HG03196 (cell line): ENCODE results near the gene TNFRSF14.
A peak's percentile ranks its signal among the peaks of the same experiment; 100 is the strongest.

Source experiments
- ATAC-seq: cut with Tn5 transposase; IDR thresholded peaks from one replicate; pipeline ENCODE4 v1.9.1; 2021; ENCODE audit not compliant: unreplicated experiment

Gene TNFRSF14

DNA sequence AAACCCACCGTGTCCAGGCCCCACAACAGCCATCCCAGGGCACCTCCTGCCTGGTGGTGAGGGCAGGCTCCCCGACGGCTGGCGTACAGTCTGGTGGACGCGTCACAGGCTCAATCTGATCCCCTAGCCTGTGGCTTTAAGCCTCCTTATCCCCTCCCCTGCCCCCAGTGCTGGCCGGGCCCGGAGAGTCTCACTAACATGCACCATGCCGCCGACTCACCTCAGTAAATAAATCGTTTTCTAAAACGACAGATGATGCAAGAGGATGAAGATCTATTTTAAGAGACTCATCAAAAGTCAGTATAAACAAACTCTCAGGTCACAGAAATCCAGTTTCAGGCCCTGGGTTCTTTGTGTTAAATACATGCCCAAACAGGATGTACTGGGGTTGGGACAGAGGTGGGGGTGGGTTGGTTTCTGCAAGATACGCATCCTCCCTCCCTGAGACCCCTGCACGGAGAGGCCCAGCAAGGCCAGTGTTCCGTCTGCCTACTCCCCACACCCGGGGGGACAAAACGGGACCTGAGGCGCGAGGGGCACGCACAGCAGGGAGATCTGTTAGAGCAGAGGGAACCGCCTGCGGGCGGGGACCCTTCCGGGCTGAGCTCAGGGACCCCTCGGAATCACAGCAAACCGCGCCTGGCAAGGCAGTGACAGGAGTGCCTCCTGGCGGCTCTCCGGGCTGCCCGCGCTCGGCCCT is 32.8 kb upstream of the TNFRSF14 start:
- ATAC-seq: no peak

DNA sequence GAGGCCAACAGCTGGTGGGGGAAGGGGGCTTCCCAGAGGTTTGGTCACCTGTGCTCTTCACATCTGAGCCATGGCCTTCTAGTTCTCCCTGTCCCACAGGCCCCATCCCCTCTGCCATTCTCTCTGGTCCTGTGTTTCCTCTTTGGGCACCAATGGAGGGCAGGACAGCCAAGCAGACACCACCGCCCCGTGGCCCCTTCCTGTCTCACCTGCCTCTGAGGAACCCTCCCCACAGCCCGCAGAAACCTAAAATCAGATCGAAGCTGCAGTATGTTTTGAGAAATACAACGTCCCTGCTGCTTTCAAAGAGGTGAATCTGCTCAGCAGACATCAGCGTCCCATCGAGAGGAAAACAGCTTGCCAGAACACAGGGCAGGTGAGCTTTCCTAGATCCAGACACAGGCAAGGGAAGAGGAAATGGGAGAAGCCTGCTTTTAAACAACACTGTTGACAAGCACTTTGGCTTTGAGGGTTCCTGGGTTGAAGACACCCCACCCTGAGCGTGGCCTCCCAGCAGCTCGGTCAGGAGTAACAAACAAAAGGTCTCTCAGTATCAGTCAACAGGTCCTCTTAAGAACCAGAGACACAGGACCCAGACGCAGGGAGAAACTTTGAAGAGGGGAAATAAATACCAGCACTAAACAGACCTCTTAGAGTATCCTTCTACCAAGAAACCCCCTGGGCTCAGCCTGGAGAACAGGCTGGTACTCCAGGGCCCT is 32.1 kb upstream of the TNFRSF14 start:
- ATAC-seq: no peak

DNA sequence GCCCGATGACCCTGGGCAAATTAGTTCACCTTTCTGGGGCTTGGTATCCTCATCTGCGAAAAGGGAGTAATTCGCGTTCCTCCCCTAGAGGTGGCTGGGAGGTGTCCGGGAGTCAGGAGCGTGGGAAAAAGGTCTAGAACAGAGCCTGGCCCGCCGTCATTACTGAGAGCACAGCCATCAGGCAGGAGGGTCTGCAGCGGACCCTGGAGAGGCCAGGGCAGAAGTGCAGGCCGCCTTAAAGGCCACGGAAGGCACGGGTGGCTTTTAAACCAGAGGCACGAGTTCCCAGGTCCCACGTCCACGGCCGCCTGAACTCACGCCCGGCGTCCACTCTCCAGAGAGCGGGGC is 30.6 kb upstream of the TNFRSF14 start:
- ATAC-seq: no peak

DNA sequence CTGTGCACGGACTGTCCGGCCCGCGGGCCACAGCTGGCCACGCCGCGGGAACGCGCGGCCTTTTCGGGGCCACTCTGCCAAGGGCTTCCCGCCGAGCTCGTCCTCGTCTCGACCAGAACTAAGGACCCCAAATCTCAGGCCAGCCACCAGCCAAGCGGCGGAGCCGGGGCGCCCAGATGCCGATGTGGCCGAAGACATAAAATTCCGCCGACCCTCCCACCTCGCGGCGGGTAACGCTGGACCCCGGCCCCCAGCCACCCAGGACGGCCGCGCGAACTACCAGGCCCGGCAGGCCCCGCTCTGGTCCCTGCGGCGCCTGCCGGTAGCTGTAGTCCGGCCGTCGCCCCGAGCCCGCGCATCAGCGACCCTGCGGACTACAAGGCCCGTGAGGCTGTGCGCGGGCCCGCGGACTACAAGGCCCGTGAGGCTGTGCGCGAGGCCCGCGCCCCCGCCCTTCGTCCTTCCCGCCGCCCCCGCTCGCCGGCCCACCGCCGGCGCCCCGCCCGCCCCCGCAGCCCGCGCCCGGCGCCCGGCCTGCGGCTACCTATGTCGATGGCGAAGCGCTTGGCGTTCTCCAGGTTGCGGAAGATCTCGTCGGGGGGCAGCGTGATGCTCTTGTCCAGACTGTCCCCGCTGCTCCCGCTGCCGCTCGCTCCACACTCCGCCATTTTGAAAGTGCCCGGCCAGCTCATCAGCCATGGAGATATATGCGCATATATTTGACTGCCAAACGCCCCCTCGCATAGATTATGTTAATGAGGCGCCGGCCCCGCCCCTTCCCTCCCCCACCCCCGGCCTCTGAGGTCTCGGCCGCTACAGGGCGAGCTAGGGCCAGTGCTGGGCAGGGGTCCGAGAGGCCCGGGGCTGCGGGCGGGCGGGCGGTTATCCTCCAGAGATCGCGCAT is 30.0 kb upstream of the TNFRSF14 start, which contains the start of gene PANK4:
Gene PANK4, minus strand, starts transcription at position 677 of the 904 bp plus-strand sequence. Its CDS starts 9 bp downstream, at position 668.
- peak; percentile 80 for ATAC-seq

DNA sequence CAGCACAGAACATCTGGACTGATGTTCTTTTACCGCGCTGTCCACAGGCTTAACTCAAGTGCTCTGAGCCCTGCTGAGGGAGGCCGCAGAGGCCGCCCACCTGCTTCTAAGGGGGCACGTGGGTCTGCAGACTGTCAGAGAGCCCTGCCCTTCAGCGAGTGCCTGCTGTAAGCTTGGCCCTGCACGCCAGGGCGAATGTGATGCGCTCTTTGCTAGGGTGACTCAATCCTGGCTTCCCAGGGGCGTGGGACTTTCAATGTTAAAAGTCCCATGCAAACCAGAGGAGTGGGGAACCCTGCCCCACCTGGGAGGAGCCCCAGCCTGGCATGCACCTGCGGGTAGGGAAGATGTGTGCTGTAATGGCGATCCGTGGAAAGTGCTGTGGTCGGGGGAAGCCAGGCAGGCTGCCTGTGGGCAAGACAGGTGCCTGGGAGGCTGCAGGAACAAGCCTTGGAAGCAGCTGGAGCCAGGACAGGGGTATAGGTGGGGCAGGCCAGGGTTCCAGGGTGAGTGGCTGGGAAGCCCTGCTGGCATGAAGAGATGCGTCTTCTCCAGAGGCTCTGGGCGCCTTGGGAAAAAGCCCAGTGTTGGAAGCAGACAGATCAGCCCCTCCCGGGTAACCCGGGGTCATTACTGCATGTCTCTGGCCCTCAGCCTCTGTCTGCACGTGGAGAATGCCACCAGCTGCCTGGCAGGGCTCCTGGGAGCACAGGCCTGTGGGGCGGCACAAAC is 29.2 kb upstream of the TNFRSF14 start:
- peak; percentile 27 for ATAC-seq

DNA sequence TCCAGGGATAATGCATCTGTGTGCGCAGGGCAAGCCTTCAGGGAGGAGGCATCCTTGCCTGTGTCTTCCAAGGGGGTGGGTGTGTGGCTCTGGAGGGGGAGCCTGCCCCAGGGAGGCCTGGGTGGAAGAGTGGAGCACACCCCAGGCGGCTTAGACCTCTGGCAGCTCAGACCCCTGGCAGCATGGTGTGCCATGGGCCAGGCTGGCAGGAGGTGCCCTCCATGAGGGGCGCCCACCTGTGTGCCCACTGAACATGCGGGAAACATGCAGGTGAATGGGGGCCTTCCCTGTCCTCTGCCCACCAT is 28.7 kb upstream of the TNFRSF14 start:
- ATAC-seq: no peak

DNA sequence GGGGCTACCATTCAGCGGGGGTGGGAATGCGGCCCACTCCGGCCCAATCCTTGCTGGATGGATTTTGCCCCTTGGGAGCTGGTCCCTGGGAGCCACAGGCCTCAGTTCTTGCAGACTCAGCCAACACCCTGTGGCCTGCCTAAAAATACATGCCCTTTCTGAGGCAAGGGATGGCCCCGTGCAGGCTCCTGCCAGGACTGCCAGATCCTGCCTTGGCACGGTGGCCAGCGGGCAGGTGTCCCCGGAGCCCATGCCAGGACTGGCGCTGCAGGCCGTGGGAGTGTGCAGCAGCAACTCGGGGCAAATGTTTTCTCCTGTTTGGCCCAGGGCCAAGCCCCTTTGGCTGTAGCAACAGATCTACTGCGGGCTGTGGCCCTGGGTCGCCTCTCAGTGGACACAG is 28.2 kb upstream of the TNFRSF14 start:
- ATAC-seq: no peak

DNA sequence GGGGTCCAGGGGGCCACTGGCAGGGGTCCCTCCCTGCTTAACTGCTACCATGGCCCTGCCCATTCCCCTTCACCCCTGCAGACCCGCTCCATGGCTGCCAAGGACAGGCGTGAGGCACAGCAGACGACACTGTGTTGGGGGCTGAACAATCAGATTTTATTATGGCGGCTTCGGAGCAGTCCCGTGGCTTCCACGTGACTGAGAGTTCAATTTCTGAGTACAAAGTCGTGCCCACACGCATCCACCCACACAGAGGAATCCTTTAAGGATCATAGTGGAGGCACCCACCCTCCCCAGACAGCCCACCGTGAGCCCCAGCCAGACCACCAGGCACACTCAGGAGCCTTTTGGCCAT is 27.6 kb upstream of the TNFRSF14 start:
- no peak for ATAC-seq

DNA sequence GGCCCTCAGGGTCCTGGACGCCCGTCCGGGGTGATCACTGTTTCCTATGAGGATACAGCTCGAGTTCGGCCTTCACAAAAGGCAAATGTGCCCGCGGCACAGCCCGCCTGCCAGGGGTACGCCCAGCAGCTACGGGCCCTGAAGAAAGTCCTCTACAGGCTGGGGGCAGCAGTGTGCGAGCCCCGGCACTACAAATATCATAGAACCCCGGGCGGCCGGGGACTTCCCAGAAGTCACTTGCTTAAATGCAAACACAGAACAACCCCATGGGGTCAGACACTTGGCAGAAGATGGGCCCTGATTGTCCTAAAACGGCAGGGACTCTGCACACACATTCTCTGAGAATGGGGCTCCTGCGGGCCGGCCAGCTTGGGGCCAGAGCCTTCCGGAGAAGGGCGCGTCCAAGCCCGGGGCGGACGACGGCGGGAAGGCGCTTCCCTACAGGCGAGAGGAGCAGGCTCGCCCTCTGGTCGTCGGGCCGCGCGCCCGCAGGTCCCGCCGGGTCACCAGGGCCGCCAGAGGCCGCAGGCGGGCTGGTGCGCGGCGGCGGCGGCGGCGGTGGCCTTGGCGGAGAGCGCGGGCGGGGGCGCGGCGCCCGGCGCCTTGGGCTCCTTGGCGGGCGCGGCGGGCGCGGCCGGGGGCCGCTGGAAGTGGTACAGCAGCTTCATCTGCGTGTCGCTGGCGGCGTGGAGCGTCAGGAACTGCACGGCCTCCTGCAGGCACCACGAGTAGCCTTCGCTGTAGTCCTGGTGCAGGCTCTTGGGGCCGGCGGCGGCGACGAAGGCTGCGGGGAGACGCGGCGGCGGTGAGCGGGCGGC is 27.0 kb upstream of the TNFRSF14 start:
- ATAC-seq: no peak

DNA sequence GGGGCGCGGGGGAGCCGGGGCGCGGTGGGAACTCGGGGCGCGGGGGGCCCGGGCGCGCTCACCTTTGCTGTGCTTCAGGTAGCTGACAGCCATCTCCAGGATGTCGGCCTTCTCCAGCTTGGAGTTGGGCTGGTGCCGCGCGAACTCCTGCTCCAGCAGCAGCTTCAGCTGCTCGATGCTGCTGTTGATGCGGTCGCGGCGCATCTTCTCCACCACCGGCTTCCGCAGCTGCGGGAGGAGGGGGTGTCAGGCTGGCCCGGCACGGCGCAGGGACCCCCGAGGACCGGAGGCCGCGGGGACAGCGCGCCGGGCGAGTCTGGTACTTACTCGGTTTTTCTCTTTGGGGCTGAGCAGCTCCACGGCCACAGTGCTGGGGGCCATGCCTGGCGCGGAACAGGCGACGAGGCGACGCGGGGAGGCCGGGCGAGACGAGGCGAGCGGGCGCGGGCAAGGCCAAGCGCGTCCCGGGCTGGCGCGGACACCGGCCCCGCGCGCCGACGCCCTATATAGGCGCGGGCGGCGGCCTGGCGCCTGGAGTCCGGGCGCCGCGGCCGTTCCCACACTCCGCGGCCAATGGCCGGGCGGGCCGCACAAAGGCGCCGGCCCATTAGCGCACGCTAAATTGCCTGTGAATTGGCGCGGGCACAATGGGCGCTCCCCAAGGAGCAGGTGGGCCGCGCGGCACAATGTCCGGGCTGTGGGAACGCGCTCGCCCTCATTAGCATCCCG is 26.2 kb upstream of the TNFRSF14 start, which contains the start of gene HES5:
Gene HES5, minus strand, starts transcription at position 480 of the 729 bp plus-strand sequence. Its CDS starts 99 bp downstream, at position 381.
- ATAC-seq: no peak

DNA sequence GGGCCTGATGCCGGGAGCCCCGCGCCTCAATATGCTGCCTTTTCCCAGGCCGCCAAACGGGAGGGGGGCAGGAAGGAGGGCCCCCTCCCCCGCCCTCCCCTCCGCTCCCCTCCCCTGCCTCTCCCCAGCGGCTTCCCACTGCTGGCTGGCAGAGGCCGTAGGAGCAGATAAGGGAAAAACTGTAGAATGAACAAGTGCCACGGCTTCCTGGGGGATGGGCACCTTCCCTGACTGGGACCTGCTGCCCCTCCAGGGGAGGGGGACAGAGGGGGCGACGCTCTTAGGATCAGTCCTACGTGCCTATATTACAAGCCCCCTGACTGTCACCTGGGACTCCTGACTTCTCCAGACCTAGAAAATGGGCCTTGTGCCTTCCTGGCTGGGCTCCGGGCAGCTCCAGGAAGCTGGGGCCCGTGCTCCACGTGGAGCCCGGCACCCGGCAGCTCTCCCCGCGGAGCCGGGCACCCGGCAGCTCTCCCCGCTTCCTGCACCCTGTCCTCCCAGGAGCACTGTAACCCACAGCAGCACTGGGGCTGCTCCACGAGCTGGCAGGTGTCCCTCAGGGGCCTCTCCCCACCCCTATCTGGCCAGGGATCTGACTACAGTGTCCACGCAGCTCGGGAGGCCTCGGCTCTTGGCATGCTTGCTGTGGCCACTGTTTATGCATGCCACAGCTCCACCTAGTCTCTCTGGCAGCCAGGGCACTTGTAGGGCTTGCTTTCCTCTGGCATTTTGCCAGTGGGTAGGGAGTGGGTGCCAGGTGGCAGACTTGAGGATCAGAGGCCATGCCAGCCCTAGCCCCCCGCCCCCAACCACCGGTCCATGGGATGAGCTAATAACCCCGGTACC is 25.4 kb upstream of the TNFRSF14 start:
- no peak for ATAC-seq

DNA sequence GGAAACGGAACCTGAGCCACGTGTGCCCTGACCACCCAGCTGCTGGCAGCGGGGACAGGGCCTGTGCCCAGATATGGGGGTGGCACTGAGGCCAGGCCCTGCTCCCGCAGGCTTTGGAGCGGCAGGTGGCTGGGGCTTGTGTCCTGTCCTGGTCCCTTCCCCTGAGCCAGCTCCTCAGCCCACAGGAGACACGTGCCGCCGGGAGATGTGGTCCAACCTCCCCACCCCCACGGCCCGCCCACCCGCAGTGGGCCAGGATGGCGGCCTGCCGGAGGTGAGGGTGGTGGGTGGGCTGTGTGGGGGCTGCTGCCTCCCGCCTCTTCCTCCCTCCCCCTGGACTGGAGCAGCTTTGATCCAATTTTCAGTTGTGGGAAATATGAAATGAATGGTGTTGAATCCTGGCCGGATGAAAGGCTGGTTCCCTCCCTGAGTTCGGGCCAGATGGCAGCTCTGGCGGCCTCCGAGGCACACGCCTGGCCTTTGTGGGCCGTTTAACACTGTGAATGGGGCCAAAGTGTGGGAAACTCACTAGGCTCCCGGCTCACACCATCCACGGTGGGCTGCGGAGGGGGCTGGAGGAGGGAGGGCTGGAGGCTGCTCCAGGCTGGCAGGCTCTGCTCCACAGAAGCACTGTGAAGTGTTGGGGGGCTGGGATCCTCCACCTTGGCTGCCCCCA is 23.5 kb upstream of the TNFRSF14 start:
- ATAC-seq: no peak

DNA sequence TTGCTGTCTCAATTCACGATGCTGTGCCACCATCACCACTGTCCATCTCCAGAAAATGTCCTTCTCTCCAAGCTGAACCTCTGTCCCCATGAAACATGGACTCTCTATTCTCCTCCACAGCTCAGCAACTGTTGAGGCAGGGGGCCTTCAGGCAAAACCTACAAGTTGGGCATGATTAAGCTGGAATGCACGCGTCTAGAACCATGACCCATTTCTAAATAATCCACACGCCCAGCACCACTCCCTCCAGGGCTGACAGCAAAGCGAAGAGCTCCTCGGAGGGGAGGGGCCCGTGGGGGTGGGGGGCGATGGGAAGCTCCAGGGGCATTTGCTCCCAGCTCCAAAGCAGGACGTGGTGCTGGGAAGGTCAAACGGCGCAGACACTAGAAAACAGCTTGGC is 22.8 kb upstream of the TNFRSF14 start:
- no peak for ATAC-seq

DNA sequence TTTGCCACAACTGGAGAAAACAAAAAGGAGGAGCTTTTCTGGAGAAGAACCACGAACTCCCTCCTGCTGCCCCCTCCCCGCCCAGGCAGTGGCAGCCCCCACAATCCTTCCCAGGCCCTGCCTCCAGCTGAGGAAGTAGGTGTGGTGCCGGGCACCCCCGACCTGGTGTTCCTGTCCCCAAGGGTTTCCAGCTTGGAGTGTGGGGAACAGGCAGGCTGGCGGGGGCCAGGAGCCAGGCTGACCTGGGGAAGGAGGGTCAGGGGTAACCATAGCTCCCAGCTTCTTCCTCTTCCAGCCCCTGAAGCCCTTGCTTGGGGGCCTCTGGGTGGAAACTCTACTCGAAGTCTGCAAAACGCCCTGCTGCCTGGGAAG is 21.9 kb upstream of the TNFRSF14 start:
- ATAC-seq: no peak

DNA sequence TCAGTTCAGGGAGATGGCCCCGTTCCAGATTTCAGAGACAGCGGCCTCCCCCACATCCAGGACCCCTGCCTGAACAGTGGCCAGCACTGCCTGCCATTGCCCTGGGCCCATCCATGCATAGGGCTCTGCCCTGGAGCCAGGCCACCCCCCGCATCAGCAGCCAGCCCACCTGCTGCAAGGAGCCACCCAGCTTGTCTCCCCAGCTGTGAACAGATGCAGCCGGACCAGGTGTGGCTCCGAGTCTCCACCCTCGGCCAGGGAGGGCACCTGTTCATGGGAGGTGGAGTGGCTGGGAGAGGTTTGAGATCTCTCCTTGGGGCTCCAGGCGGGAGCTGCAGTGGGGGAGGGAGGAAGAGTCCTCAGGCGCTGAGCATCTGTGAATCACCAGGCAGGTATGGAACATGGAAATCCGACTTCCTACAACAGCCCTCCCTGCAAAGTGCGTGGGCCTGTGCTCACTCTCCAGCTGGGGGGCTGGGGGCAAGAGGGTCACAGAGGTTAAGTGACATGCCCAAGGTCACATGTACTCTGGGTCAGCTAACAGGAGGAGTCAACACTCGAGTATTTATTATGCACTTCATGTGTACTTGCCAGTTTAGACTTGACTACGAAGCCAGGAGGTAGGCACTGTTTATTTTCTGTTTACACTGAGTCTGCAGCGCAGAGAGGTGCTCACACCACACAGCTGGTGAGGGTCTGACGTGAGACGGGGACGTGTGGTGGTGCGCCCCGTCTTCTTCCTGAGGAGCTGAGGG is 21.3 kb upstream of the TNFRSF14 start:
- no peak for ATAC-seq

DNA sequence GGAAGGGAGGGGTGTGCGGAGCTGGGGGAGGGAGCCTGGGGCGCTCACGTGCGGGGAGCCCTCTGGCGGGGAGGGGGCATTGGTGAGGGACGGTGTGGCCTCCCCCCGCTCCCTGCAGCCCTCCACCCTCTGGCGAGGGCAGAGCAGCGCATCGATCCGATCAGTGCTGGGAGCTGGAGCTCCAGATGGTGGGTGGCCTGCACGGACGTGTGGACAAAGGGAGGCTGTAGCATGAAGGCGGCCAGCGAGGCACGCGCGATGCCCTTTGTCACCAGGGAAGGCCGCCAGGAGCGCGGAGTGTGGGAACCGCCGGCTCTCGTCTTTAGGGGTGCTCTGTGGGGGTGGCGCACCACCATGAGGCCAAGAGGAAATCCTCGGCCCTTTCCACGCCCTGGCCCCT is 20.7 kb upstream of the TNFRSF14 start:
- ATAC-seq: no peak

DNA sequence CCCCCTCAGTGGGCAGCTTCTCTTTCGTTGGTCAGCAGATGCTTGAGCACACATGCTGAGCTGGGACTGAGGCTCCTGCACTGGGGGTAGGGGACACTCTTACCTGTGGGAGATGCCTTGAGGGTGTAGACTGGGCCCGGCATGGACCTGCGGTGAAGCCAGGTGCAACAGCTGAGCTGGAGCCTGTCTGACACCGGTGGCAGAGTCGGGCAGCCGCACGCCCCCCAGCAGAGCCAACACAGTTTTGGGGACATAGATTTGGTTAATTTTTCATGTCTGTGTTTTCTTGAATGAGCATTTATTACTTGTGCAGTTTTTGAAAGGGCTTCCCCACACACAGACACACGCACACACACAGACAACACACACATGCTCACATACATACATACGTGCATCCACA is 20.2 kb upstream of the TNFRSF14 start:
- ATAC-seq: no peak

DNA sequence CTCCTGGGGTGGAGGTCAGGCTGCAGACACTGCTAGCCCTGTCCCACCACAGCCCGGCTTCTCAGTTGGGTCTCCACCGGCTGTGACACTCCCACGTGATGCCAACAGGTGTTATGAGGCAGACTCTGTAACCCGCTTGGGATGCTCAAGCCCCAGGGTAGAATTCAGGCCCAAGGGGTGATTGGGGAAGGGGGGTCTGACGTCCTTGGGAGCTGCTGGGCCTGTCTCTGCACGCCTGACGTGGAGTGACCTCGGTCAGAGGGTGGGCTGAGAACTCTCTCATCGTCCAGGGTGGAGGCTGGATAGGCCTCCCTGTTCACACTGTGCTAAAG is 18.4 kb upstream of the TNFRSF14 start:
- ATAC-seq: no peak
